ENCODE results near the gene KMO.

Gene KMO

DNA sequence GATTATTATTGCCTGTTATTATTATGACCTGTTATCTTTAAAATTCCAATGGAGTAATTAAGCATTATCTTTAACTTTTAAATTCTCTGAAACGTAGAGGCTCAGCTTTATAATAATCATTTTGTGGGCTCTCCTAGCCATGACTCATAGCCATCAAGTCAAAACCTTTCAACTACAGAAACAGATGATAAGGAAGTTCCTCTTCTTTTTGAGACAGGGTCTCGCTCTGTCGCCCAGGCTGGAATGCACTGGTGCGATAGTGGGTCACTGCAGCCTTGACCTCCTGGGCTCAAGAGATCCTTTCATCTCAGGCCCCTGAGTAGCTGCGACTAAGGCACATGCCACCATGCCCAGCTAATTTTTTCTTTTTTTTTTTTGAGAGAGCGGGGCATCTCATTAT lies 64.5 kb downstream of the KMO start:
- no peak overlapping the region for H3K4me3 ChIP-seq (ENCODE audit: low read length)
- TF ChIP-seq ZNF274 (IDR thresholded peaks at IDR 0.05; ENCODE audit: low read depth, low read length) = no peak

- TF ChIP-seq ZNF274 (IDR thresholded peaks at IDR 0.05; ENCODE audit: low read depth, low read length) = no peak
- no peak overlapping the region for H3K4me3 ChIP-seq (ENCODE audit: low read length)
Observed at GRCh38 chr1:241598249-241598648, 66.1 kb downstream of the KMO start.

DNA sequence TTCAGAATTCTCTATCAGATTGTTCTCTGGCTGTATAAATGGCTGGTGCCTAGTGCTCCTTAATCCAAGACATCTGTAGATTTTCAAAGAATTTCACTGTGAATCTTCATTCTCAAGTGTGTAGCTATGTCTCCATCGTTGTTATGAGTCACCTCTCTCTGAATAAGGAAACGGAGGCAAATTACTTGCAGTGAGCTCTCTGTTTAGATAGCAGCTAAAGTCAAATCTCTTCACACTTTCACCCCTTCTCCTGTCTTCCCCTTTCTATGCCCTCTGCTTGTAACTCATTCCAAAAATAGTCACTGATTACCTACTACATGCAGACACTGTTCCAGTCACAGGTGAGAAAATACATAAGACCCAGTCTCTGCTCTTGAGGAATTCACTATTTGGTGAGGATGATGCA lies 68.3 kb downstream of the KMO start:
- no peak for TF ChIP-seq ZNF274 (IDR thresholded peaks at IDR 0.05; ENCODE audit: low read depth, low read length)
- H3K4me3 ChIP-seq (ENCODE audit: low read length) = peak overlapping the region; percentile 34; the same call in 1 of the 2 replicates

DNA sequence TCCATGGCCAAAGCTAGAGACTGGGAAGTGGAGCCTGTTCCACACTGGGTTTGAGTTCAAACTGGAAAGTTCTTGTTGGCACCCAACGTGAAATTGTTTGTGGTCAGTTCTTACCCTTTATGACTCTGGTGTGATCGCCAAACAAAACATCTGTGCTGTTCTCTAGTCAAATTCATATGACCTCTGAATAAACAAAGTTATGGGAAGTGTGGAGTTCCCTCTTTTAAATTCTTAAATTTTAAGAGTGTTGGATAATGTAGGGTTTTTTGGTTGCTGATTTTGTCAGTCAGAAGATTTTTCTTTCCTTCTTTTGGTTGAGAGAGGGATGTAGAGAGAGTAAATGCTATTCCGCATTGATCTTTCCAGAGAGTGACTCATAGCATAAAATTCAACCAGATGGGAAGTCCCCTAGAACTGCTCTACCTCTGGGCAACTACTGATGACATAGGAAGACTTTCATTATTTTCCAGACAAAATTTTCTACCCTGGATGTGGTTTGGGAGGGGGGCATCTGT lies 71.6 kb downstream of the KMO start:
- no peak overlapping the region for H3K4me3 ChIP-seq (ENCODE audit: low read length)
- no peak for TF ChIP-seq ZNF274 (IDR thresholded peaks at IDR 0.05; ENCODE audit: low read depth, low read length)

- no peak overlapping the region for H3K4me3 ChIP-seq (ENCODE audit: low read length)
Observed at GRCh38 chr1:241605146-241605805, 73.1 kb downstream of the KMO start.

GRCh38 chr1:241606544-241606943 lies 74.4 kb downstream of the KMO start:
- no peak for TF ChIP-seq ZNF274 (IDR thresholded peaks at IDR 0.05; ENCODE audit: low read depth, low read length)
- H3K4me3 ChIP-seq (ENCODE audit: low read length) = no peak overlapping the region

More at GRCh38 chr1:241605146-241605805, 73.1 kb downstream of the KMO start:
- no peak for TF ChIP-seq ZNF274 (IDR thresholded peaks at IDR 0.05; ENCODE audit: low read depth, low read length)

DNA sequence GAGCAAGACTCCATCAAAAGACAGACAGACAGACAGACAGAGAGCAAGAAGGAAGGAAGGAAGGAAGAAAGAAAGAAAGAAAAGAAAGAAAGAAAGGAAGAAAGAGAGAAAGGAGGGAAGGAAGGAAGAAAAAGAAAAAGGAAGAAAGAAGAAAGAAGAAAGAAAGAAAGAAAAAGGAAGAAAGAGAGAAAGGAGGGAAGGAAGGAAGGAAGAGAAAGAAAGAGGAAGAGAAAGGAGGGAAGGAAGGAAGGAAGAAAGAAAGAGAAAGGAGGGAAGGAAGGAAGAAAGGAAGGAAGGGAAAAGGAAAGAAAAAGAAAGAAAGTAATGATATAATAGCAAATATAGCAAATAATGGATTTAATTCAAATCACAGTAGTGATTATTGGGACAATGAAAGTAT lies 75.3 kb downstream of the KMO start:
- TF ChIP-seq ZNF274 (IDR thresholded peaks at IDR 0.05; ENCODE audit: low read depth, low read length) = no peak
- H3K4me3 ChIP-seq (ENCODE audit: low read length) = no peak overlapping the region

GRCh38 chr1:241608379-241609033 lies 76.3 kb downstream of the KMO start:
- H3K4me3 ChIP-seq (ENCODE audit: low read length) = no peak overlapping the region
- no peak for TF ChIP-seq ZNF274 (IDR thresholded peaks at IDR 0.05; ENCODE audit: low read depth, low read length)

DNA sequence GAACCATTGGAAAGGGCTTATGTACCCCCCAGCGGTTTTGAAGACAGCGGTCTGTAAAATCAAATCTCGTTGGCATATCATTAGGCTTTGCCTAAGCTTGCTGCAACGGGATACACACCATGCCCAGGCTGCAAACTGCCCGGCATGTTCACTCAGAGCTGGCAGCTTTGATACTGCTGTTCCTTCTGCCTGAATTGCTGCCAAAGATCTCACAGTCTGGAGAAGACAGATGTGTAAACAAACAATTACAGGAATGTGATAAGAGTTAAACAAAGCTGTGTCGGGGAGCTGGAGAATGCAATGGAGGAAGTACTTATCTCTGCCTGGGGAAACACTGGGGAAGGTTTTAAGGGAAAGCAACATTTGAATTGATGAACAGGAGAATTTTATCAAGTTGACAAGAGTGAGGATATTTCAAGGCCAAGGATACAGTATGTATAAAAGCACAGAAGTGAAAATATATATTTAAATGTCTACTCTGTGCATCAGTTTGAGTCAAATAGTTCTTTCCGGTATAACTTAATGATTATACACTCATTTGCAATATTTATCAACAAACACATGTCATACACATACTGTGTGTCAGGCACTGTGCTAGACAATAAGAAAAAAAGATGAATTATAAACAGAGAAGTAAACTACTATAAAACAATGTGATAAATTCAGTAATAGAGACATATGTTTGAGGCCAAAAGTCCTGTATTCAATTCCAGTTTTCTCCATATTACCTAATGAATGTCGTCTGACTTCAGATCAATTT lies 78.1 kb downstream of the KMO start:
- no peak for TF ChIP-seq ZNF274 (IDR thresholded peaks at IDR 0.05; ENCODE audit: low read depth, low read length)

DNA sequence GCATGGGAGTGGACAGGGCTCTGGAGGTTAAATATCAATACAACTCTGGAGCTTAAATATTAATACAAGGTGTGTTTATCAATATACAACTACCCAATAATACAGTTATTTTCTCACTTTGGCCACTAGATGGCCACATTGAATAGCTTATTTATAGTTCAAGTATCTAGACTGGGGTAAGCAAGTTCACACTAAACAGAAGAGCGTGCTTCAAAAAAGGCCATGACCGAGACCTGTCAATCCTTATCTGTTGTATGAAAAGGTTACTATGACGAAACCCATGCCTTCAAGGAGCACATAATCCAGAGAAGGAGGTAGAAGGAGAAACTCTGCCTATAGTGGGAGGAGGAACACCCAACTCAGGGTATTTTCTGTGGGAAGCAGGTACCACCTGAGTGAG lies 78.9 kb downstream of the KMO start:
- no peak overlapping the region for H3K4me3 ChIP-seq (ENCODE audit: low read length)
- no peak for TF ChIP-seq ZNF274 (IDR thresholded peaks at IDR 0.05; ENCODE audit: low read depth, low read length)

More for the DNA sequence above, 78.1 kb downstream of the KMO start:
- no peak overlapping the region for H3K4me3 ChIP-seq (ENCODE audit: low read length)

DNA sequence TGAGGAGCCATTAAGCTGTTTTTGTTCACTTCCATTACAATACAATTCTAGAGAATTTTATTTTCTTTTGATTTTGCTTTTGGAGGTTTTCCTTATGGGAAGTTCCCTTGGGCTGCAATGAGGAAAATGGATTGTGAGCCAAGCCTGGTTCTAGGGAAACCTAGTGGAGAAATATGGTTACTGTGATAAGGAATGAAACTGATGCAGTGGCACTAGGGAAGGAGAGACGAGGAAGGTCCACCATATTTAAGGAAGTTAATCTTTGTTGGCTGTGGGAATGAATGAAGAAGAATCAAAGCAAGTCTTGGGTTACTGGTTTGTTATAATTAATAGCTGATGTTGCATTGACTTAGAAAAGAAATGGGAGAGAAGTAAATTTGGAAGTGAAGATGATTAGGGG lies 79.6 kb downstream of the KMO start:
- no peak for TF ChIP-seq ZNF274 (IDR thresholded peaks at IDR 0.05; ENCODE audit: low read depth, low read length)
- H3K4me3 ChIP-seq (ENCODE audit: low read length) = no peak overlapping the region

DNA sequence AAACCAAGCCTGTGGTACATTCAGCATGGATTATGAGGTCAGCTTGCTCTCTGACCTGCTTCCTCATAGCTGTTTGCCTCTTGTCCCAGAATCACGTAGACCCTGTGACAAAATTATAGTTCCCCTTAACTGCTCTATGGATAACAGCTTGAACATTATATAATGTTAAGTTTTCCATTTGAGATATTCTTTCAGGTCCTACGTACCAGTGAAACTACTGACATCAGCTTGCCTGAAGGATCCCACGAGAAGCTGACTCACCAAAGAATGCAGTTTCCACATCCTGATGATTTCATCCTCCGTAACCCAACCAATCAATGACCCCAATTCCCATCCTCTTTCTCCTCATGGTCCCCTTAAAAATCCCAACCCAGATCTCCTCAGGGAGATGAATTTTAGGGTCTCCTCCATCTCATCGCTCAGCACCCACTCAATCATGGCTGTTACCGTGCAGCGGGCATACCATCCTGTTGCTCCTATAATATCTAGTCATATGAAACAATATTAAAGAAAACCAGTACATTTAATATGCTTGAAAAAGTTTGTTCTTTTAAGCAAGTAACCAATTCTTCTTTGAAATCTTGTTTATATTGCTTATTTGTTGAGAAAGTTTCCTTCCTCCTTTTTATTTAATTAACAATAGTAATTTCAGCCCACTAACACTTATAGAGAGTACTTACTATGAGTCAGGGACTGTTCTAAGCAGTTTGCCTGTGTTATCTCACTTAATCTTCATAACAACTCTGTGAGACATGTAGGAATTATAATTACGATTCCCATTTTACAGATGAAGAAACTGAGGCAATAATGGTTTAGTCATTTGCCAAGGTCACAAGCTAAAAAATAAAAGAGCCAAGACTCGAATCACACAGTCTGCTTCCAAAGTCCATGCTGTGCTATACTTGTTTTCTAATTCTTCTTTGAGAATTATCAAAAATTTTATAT lies 80.6 kb downstream of the KMO start:
- no peak for TF ChIP-seq ZNF274 (IDR thresholded peaks at IDR 0.05; ENCODE audit: low read depth, low read length)
- no peak overlapping the region for H3K4me3 ChIP-seq (ENCODE audit: low read length)

DNA sequence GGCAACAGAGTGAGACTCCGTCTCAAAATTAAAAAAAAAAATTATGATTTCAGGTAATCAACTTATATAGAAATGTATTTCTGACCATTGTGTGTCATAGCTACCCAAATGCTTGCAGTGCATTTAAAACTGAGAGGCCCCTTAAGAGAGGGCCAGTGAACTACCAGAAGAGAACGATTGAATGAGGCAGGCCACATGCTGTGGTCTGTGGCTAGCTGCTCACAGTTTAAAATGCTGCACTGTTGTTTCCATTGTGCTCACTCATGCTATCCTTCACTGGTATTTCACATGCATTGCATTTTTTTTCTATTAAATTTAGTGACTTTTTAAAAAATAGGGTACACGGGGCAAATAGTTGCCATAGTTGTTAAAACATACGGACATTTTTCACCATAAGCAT lies 82.0 kb downstream of the KMO start:
- no peak for TF ChIP-seq ZNF274 (IDR thresholded peaks at IDR 0.05; ENCODE audit: low read depth, low read length)
- no peak overlapping the region for H3K4me3 ChIP-seq (ENCODE audit: low read length)

DNA sequence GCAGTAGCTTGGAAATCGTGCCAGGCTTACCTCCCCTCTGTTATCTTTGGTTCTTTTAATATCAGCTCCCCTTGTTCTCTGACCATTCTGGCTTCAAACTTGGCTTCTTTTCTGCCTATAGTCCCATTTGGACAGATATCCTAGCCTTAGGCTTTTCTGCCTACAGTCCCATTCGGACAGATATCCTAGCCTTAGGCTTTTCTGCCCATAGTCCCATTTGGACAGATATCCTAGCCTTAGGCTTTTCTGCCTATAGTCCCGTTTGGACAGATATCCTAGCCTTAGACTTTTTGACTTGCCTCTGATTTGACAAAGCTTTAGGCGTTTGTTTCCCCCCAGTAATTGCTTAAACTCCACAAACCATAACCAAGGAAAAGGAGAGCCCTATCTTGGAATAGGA lies 82.4 kb downstream of the KMO start:
- H3K4me3 ChIP-seq (ENCODE audit: low read length) = no peak overlapping the region
- TF ChIP-seq ZNF274 (IDR thresholded peaks at IDR 0.05; ENCODE audit: low read depth, low read length) = no peak
